H1 (cell line): Measurements from ENCODE around the gene DHH. TPM values are rescaled to one million over a fixed set of nuclear protein-coding genes. Genes with fewer than 3 reads are reported as not detected.
"Not testable (repeated sequence)": the region's sequence is repeated elsewhere in the genome, so short reads cannot be mapped to it uniquely, and the experiment has no call there.

Source experiments
- CTCF ChIA-PET: fragments of 300-600 bp; sonication (Branson Sonifier 250); formaldehyde crosslinking; loops from one replicate; lab custom pipeline; 2021; ENCODE audit not compliant: partially characterized antibody; lab: Charles Lee
- POLR2A ChIA-PET: fragments of 300-600 bp; sonication (Branson Sonifier 250); formaldehyde crosslinking; loops from one replicate; lab custom pipeline; 2021; ENCODE audit warnings: inconsistent platforms; ENCODE audit not compliant: partially characterized antibody; lab: Charles Lee
- DNase-seq, 2 experiments: peaks; one replicate each; pipeline versions ENCODE4 v3.0.0 to v3.0.0-alpha.2; 2010 to 2022; ENCODE audit warnings: low spot score in 2 of 2, low read depth in 1 of 2, mixed read lengths in 1 of 2
- FAIRE-seq: peaks from 2 replicates; lab custom pipeline; 2011; peaks lifted over from hg19 to GRCh38; lab: Jason Lieb, UNC
- H2AFZ ChIP-seq: 2 replicates; pipeline ENCODE4 v1.8.1; 2012; ENCODE audit warnings: low read length, inconsistent platforms
- H2AK5ac ChIP-seq: 2 replicates; pipeline ENCODE4 v1.6.1; 2013; ENCODE audit warnings: low read depth, low read length
- H2BK120ac ChIP-seq: replicated peaks from 2 replicates; pipeline ENCODE3; 2013; ENCODE audit warnings: low read depth, low read length, inconsistent platforms
- H2BK12ac ChIP-seq: 2 replicates; pipeline ENCODE4 v1.6.1; 2013; ENCODE audit warnings: low read depth, low read length
- H2BK15ac ChIP-seq: 2 replicates; pipeline ENCODE4 v1.6.1; 2013; ENCODE audit warnings: low read length
- H2BK20ac ChIP-seq: 2 replicates; pipeline ENCODE4 v1.6.1; 2013; ENCODE audit warnings: low read length
- H2BK5ac ChIP-seq: 2 replicates; pipeline ENCODE4 v1.6.1; 2013; ENCODE audit warnings: low read depth, low read length
- H3K14ac ChIP-seq: 2 replicates; pipeline ENCODE4 v1.6.1; 2013; ENCODE audit warnings: inconsistent platforms; ENCODE audit not compliant: insufficient read length
- H3K18ac ChIP-seq: 2 replicates; pipeline ENCODE4 v1.6.1; 2013; ENCODE audit warnings: low read length; ENCODE audit errors: extremely low read depth
- H3K23ac ChIP-seq: 2 replicates; pipeline ENCODE4 v1.6.1; 2013; ENCODE audit warnings: inconsistent platforms; ENCODE audit not compliant: insufficient read length
- H3K23me2 ChIP-seq: 2 replicates; pipeline ENCODE4 v1.6.1; 2013; ENCODE audit warnings: low read depth, low read length
- H3K27ac ChIP-seq: 2 replicates; pipeline ENCODE4 v1.6.1; 2011; ENCODE audit warnings: low read depth, low read length, inconsistent platforms
- H3K27me3 ChIP-seq, 4 experiments: replicated peaks in 1 of 4; 1 replicate in 1 of 4; 2 replicates in 3 of 4; pipeline versions ENCODE4 v1.6.1 to v1.8.1; 2011 to 2013; ENCODE audit warnings: low read length in 3 of 4, mild to moderate bottlenecking in 3 of 4, inconsistent platforms in 2 of 4, mixed read lengths in 2 of 4, moderate library complexity in 1 of 4; ENCODE audit not compliant: control insufficient read depth in 3 of 4, insufficient read depth in 3 of 4; ENCODE audit errors: extremely low read depth in 1 of 4
- H3K36me3 ChIP-seq, 4 experiments: 2 replicates each; pipeline versions ENCODE4 v1.6.1 to v1.8.1; 2011 to 2013; ENCODE audit warnings: mild to moderate bottlenecking in 4 of 4, low read length in 3 of 4, moderate library complexity in 2 of 4, control low read depth in 1 of 4, inconsistent platforms in 1 of 4; ENCODE audit not compliant: insufficient read depth in 4 of 4, control insufficient read depth in 2 of 4
- H3K4ac ChIP-seq: replicated peaks from 2 replicates; pipeline ENCODE3; 2013; ENCODE audit warnings: low read length, low read depth, mixed read lengths, inconsistent platforms; ENCODE audit not compliant: insufficient read length
- H3K4me1 ChIP-seq, 4 experiments: replicated peaks in 1 of 4; 1 replicate in 1 of 4; 2 replicates in 3 of 4; pipeline versions ENCODE4 v1.6.1 to v1.8.1; 2011 to 2013; ENCODE audit warnings: low read length in 3 of 4, inconsistent platforms in 2 of 4, mixed read lengths in 1 of 4; ENCODE audit not compliant: insufficient read depth in 4 of 4, control insufficient read depth in 3 of 4
- H3K4me2 ChIP-seq, 2 experiments: 2 replicates each; pipeline versions ENCODE4 v1.6.1 to v1.8.1; 2011 to 2013; ENCODE audit warnings: low read depth in 2 of 2, low read length in 2 of 2, control low read depth in 1 of 2, inconsistent platforms in 1 of 2, mild to moderate bottlenecking in 1 of 2; ENCODE audit not compliant: insufficient read depth in 1 of 2
- H3K4me3 ChIP-seq, 4 experiments: fragments of 200-600, 300-600 bp in 1 of 4; sonication (generic), shearing (Covaris generic), sonication (Bioruptor Twin) in 1 of 4; 2 replicates each; pipeline versions ENCODE4 v1.5.1 to v1.8.1; 2011 to 2016; ENCODE audit warnings: low read length in 4 of 4, low read depth in 3 of 4, control low read depth in 2 of 4, inconsistent platforms in 2 of 4, mild to moderate bottlenecking in 2 of 4, mixed read lengths in 1 of 4, moderate library complexity in 1 of 4; ENCODE audit not compliant: insufficient read depth in 2 of 4; ENCODE audit errors: extremely low read depth in 1 of 4
- H3K56ac ChIP-seq: replicated peaks from 2 replicates; pipeline ENCODE3; 2013; ENCODE audit warnings: low read depth, mild to moderate bottlenecking, mixed read lengths, low read length, inconsistent platforms; ENCODE audit not compliant: insufficient read length
- H3K79me1 ChIP-seq: 2 replicates; pipeline ENCODE4 v1.6.1; 2013; ENCODE audit warnings: low read depth, low read length, control low read depth
- H3K79me2 ChIP-seq, 2 experiments: 2 replicates each; pipeline versions ENCODE4 v1.6.1 to v1.8.1; 2012 to 2013; ENCODE audit warnings: low read length in 2 of 2, mild to moderate bottlenecking in 2 of 2, inconsistent platforms in 1 of 2; ENCODE audit not compliant: insufficient read depth in 2 of 2, control insufficient read depth in 1 of 2
- H3K9ac ChIP-seq, 4 experiments: replicated peaks in 1 of 4; 1 replicate in 1 of 4; 2 replicates in 3 of 4; pipeline versions ENCODE4 v1.6.1 to v1.8.1; 2011 to 2013; ENCODE audit warnings: low read depth in 3 of 4, low read length in 3 of 4, control low read depth in 2 of 4, mild to moderate bottlenecking in 2 of 4, moderate library complexity in 2 of 4, inconsistent platforms in 1 of 4; ENCODE audit errors: extremely low read depth in 1 of 4
- H3K9me3 ChIP-seq, 2 experiments: 2 replicates each; pipeline versions ENCODE4 v1.6.1 to v1.8.1; 2012 to 2013; ENCODE audit warnings: mild to moderate bottlenecking in 2 of 2, moderate library complexity in 2 of 2, control low read depth in 1 of 2, inconsistent platforms in 1 of 2, low read depth in 1 of 2, low read length in 1 of 2, mixed read lengths in 1 of 2; ENCODE audit not compliant: insufficient read depth in 2 of 2
- H4K20me1 ChIP-seq, 2 experiments: replicated peaks in 1 of 2; 2 replicates each; pipeline versions ENCODE3 to v1.8.1; 2011 to 2013; ENCODE audit warnings: inconsistent platforms in 2 of 2, low read length in 2 of 2, mild to moderate bottlenecking in 1 of 2; ENCODE audit not compliant: insufficient read depth in 2 of 2, control insufficient read depth in 1 of 2
- H4K5ac ChIP-seq: 2 replicates; pipeline ENCODE4 v1.6.1; 2013; ENCODE audit warnings: low read length, low read depth, mixed read lengths, inconsistent platforms; ENCODE audit not compliant: insufficient read length
- H4K8ac ChIP-seq: 2 replicates; pipeline ENCODE4 v1.8.0; 2013; ENCODE audit warnings: mild to moderate bottlenecking, moderate library complexity, low read length, inconsistent platforms; ENCODE audit not compliant: insufficient read depth; ENCODE audit errors: extremely low read depth
- H4K91ac ChIP-seq: replicated peaks from 2 replicates; pipeline ENCODE3; 2013; ENCODE audit warnings: low read length, mixed read lengths, inconsistent platforms; ENCODE audit not compliant: insufficient read length
- HDAC2 ChIP-seq, 2 experiments: fragments of 300-600 bp in 1 of 2; sonication (generic) in 1 of 2; IDR thresholded peaks; 2 replicates each; pipeline ENCODE4 v1.6.1; 2011 to 2012; ENCODE audit warnings: low read depth in 2 of 2, low read length in 2 of 2, mild to moderate bottlenecking in 2 of 2, moderate library complexity in 2 of 2, borderline replicate concordance in 1 of 2, inconsistent platforms in 1 of 2
- WGBS, 2 experiments: shearing (Covaris generic) in 1 of 2; methylation state at CpG; one replicate each; pipeline versions ENCODE4 v1.1.6 to v1.1.7; 2013 to 2015; ENCODE audit warnings: low lambda C conversion rate in 2 of 2, mixed read lengths in 2 of 2, inconsistent platforms in 1 of 2, low coverage in 1 of 2, missing lambda C conversion rate in 1 of 2; ENCODE audit not compliant: insufficient replicate concordance in 2 of 2, insufficient coverage in 1 of 2, insufficient read length in 1 of 2; ENCODE audit errors: extremely low coverage in 1 of 2, missing lambda C conversion rate in 1 of 2; 5-methylcytosine and 5-hydroxymethylcytosine counted together
- polyA plus RNA-seq, 7 experiments: library from polyadenylated mRNA; depleted of rRNA in 3 of 7; stranded (reverse) in 5 of 7; unstranded in 2 of 7; fragments of >200 nt in 5 of 7; fragments of 200-250 nt in 2 of 7; gene quantifications; 1 replicate in 5 of 7; 2 replicates in 1 of 7; 4 replicates in 1 of 7; pipeline versions ENCODE4 v1.2.1 to v1.2.3, GENCODE V29; 2011 to 2013; ENCODE audit warnings: missing spikeins in 2 of 7, mixed read lengths in 2 of 7
- total RNA-seq: library from RNA; stranded (reverse); fragmentation: NEBNext Ultra II Directional; extraction: Animal tissue kit (Norgen Biotek cat#: 25700); gene quantifications from 2 replicates; pipeline ENCODE4 v1.2.1, GENCODE V29; 2021

Gene DHH
- total and polyA plus RNA-seq, 2 of the 8 experiments (the other 6 are each of a cell fraction or from before 2014, with no cell fraction given) = 0.03 to 0.11 TPM

DNA sequence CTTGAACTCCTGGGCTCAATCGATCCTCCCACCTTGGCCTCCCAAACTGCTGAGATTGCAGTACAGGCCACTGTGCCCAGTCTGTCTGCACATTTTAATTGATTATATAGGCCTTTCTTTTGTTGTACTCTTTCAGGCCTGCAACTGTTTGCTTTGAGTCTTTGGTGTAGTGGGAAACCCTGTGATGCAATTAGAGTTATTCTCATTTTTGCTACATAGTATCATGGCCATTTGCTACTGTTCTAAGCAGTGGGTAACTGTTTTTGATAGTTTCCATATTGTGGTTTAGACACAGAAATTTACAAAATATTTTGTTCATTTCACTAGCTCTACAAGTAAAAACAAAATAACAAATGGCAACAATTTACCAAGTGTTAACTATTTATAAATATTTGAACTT, 42.9 kb upstream of the DHH start (continued):
- no peak for TF ChIP-seq HDAC2 (IDR thresholded peaks at IDR 0.05; ENCODE audit: borderline replicate concordance in 1 of 2, low read depth in 2 of 2, low read length in 2 of 2)
- TF ChIP-seq, all 59 proteins: peak for 0

DNA sequence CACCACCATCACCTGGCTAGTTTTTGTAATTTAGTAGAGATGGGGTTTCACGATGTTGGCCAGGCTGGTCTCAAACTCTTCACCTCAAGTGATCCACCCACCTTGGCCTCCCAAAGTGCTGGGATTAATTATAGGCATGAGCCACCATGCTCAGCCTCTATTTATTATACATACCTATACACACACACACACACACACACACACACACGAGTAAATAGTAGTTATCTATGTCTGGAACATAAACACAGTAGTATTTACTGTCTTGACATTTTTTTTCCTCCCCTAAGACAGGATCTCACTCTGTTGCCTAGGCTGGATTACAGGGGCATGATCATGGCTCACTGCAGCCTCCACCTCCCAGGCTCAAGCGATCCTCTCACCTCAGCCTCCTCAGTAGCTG, 42.4 kb upstream of the DHH start:
- H3K23me2 ChIP-seq, H4K5ac ChIP-seq, H2BK15ac ChIP-seq, H2BK5ac ChIP-seq, H3K79me2 ChIP-seq, H3K4me1 ChIP-seq, H3K4me2 ChIP-seq, H3K14ac ChIP-seq, H3K4ac ChIP-seq, H3K4me3 ChIP-seq, POLR2A ChIA-PET, H3K36me3 ChIP-seq, H3K18ac ChIP-seq, H2BK12ac ChIP-seq, H3K79me1 ChIP-seq, H3K9me3 ChIP-seq, H3K27ac ChIP-seq, H2BK120ac ChIP-seq, H2AK5ac ChIP-seq, H3K23ac ChIP-seq, H3K27me3 ChIP-seq, H3K9ac ChIP-seq, H4K8ac ChIP-seq, H4K91ac ChIP-seq, H4K20me1 ChIP-seq, H2AFZ ChIP-seq, H2BK20ac ChIP-seq, H3K56ac ChIP-seq, DNase-seq, FAIRE-seq: not testable (repeated sequence)
- WGBS, 2 experiments = 87% methylated on average over 3 of the region's 3 CpGs; no CpG with 5 or more reads in 1 of the 2 experiments
- CTCF ChIA-PET = interaction anchor here (1.0 kb wide), 2 partner anchors 26 to 47 kb away, joined by 3 to 4 read pairs; partner anchors contain the start of gene LMBR1L
